ENCODE results near the gene RXRA.

The RXRA gene

GRCh38 chr9:134457321-134458206 lies 131.3 kb downstream of the RXRA start:
- no peak for DNase-seq

GRCh38 chr9:134458207-134459108 lies 132.2 kb downstream of the RXRA start:
- DNase-seq = no peak

DNA sequence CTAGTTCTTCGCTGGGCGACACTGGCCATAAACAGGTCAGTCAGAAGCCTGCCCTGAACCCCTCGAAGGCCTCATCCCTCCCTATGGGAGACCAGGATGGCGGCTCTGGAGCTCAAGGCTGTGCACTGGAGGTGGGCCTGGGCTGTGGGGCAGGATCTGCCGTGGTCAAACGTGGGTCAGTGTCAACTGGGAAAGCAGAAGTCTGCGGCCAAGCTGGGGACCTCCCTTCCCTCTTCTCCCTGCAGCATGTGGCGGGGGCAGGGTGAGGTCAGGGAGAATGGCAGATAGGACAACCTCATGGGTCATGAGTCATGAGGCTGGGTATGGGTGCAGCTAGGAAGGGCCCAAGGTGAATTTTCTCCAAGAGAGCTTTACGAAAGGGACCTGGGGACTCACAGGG lies 132.9 kb downstream of the RXRA start:
- DNase-seq = no peak

GRCh38 chr9:134459573-134459972 lies 133.3 kb downstream of the RXRA start:
- no peak for DNase-seq

GRCh38 chr9:134460206-134460605 lies 134.0 kb downstream of the RXRA start:
- DNase-seq = no peak

DNA sequence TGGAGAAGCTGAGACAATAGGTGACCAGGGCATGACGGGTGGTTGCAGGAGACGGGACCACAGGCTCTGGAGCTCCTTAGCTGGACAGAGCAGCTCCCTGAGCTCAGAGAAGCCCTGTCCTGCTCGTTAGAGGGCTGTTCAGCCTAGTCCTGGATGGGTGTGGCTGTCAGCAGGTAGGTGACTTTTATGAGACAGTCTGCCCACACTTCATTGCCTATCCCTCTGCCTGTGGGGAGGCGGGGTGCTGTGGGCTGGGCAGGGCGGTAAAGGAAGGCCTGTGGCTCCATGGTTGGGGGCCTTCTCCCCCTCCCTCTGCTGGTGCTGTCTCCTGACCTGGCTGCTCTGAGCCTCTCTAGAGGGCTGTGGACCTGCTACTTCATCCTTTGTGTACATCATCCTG lies 134.6 kb downstream of the RXRA start:
- DNase-seq = no peak

DNA sequence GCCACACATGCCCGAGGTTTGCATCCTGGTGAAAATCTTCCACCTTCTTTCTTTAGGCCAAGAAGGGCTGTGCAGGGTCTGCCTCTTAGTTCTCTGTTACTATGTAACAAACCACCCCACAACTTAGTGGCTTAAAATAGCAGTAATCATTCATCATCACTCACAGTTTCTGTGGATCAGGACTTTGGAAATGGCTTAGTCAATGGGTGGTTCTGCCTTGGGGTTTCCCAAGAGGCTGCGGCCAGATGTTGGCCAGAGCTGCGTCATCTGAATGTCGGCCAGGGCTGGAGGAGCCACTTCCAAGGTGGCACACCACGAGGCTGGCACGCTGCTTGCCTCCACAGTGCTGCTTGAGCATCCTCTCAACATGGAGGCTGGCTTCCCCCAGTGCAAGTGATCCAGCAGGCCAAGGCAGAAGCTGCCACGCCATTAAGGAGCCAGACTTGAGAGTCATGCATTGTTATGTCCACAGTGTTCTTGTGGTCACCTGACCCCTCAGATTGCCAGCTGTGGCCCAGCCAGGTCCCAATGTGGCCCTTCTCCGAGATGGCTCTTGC lies 135.2 kb downstream of the RXRA start:
- no peak for DNase-seq

DNA sequence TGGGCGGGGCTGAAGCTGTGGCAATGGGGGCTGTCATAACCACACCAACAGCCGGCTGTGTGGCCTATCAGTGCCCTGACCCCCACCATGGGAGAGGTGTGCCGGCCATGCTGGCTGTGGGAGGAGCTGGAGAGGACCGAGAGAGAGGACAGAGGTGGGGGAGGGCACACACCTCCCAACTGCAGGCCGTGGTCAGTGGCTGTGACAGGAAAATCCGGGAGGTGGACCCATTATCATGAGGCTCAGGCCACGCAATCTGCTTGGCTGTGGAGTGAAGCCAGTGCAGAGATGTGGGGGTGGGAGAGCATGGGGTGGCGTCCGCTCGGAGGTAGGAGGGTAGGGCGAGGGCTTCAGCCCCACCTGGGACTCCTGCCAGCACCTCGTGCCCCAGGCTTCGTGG lies 136.1 kb downstream of the RXRA start:
- DNase-seq = no peak

GRCh38 chr9:134463280-134463679 lies 137.0 kb downstream of the RXRA start:
- no peak for DNase-seq

DNA sequence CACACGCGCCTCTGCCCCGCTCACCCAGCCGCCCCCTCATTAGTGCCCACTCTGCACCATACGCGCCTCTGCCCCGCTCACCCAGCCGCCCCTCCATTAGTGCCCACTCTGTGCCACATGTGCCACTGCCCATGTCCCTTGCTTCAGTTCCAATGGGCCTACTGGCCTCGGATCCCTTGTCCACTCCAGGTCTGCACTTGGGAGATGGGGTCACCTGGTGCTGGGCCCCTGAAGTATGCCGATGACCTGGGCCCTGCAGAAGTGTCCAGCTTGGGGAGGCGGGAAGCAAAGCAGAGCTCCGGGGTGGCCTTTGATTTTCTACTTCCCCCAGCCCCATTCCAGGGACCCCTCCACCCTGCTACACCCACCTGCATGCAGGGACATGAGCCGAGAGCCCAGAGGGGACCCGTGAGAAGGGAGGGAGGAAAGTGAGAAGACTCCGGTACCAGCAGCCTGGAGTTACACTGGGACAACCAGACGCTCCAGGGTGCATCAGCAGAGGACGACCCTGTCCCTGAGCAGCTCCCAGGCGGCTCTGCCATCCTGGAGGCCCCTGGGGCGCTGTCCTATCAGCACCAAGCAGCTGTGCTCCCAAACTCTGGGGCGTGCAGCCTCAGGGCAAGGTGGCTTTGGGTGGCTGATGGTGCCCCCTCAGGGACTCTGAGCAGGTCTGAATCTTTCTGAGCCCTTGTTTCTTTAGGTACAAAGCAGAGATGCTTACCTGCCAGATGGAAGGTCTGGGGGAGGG lies 140.8 kb downstream of the RXRA start:
- DNase-seq = no peak

DNA sequence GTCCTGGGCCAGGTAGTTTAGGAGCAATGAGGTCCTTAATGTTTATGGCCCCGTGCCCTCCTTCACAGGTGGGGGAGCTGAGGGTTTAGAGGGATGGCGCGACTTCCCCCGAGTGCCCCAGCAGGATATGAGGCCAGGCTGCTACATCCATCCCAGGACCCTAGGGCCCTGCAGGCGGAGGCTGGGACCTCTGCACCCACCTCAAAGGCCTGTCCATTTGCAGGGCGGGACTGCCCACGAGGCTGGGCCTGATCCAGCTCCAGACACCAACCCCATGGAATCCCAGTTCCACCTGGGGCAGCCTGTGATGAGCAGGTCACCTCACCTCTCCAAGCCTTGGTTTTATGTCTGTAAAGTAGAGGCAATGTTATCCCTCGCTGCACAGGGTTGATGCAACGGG lies 142.1 kb downstream of the RXRA start:
- no peak for DNase-seq

- no peak for DNase-seq
Observed at GRCh38 chr9:134469041-134469875, 143.0 kb downstream of the RXRA start.

DNA sequence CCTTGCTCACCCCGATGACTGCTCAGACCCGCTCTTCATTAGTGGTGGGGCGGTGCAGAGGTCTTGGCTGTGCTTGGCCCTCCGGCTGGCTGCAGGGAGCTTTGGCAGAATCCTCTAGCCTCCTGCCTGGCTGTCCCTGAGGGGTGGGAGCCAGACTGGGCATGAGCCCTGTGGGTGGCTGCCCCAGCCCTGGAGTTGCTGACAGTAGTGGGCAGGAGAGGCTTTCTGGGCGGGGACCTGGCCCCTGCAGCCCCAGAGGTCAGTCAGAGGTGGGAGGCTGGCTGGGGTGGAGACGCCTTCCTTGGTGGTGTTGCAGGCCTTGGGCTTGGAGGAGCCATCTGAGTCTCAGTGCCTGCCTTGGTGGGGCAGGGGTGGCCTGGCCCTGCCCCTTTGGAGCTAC lies 146.0 kb downstream of the RXRA start:
- no peak for DNase-seq

DNA sequence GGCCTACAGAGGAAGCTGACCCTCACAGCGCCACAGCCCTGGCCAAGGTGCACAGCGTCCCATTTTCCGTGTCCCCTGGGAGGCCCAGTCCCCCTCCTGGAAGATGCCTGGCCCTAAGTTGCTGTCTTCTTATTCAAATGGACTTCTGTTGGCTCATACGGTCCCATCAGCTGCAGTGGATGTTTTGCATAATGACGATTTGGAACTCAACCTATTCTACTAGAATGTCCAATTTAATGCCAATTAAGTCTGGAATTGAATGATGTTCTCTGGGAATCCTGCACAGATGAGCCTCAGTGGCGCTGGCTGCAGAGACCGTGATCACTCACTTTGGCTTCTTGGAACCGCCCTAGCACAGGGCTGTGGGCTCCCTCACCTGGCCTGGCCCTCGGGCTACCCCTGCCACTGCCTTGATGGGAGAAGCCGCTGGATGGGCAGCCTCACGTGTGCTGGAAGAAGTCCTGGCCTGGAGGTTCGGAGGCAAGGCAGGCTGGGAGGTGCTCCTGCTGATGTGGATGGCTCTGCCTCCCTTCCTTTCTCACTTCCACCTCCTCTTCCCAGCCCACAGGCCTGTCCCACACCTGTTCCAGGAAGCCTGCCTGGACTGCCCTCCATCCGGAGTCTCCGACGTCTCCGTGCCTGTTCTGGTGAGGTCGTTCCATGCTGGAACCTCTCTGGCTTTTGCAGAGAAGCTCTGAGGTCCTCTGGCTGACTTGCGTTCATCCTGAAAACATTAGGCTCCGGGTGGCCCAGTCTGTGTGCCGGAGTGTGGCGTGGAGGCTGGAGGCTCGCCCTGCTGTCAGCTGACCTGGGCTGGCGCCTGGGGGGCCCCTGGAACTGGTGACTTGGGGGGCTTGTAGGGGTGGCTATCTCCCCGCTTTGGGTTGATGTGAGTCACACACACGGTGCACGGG lies 147.1 kb downstream of the RXRA start:
- no peak for DNase-seq

DNA sequence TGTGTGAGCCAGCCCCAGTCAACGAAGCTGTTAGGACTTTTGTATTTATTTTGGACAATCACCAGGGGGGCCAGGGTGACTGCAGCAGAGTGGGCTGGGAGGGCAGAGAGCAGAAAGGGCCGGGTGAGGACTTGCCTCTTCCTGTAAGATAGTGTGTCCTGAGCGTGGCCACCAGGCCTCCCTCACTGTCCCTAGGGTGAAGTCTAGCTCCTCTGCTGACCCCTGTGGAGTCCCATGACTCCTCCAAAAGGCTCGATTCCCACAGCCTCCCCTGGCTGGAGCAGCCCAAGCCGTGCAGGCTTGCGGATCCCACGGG lies 147.8 kb downstream of the RXRA start:
- no peak for DNase-seq

- peak in 1 of 2 experiments; percentile 21 for DNase-seq
Observed at GRCh38 chr9:134475011-134475790, 148.9 kb downstream of the RXRA start.

DNA sequence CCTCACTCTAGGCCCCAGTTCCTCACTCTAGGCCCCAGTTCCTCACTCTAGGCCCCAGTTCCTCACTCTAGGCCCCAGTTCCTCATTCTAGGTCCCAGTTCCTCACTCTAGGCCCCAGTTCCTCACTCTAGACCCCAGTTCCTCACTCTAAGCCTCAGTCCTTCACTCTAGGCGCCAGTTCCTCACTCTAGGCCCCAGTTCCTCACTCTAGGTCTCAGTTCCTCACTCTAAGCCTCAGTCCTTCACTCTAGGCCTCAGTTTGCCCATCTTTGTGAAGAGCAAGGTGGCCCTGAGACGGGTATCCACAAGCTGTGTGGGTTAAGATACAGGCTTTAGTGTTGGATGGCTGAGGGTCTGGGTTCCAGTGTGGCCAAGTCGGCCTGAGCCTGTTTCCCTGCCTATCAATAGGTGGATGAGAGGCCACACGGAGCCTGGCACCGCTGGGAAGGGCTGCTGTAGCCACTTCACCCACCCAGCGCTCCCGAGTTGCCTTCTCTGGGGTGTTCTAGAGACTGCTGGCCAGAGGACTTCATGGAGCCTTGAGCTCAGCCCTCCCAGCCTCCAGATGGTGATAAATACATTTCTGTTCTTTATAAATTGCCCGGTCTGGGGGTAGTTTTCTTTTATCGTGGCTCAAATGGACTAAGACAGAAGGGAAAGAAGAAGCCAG lies 150.2 kb downstream of the RXRA start:
- DNase-seq = no peak

DNA sequence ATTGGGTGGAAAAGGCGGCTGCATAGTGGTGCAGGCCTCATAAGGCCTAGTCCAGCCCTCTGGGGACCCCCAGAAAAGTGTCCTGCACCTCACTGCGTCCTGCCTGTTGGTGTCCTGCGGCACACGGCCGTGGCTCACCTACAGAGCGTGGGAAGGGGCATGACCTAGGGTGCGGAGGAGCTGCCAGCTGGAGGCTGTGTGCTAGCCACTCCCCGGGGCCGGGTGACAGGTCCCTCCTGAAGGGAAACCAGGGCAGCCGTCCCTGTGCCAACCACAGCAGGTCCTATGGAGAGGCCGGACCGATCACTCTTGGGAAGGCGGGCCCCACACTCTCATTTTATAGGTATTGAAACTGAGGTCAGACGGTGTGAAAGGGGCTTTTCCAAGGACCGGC lies 150.7 kb downstream of the RXRA start:
- DNase-seq = no peak

DNA sequence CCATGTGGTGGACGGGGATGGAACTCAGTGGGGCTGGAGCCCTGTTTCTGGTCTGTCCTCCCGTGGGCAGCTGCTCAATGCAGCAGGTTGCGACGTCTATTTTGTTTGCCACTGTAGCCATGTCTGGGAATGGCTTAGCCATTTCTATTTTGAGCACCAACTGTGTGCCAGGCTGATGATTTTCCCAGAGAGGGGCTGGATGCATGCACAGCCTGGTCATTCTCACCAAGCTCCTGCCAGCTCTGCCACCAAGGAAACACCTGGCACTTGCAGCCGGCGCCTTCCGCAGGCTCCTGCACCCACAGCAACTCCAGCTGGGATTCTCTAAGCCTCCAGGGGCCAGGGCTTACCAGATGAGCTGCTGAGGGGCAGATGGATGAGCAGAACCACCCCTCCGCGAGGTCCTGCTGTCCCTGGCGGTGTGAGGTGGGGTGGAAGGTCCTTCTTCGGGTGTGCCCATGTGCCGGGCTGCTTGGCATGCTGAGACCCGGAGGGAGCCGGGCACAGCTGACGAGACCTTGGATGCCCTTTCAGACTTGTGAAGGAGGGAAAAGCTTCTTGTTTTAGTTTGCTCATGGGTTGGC lies 151.2 kb downstream of the RXRA start:
- no peak for DNase-seq

Measured in stimulated activated CD4-positive, alpha-beta T cell treated with anti-CD3 and anti-CD28 coated beads, Interleukin-4, amount 100 ng/mL, for 4 hours (primary cell).